ENCODE data around the gene OR10J1. TPM values are rescaled to one million over a fixed set of nuclear protein-coding genes. Genes with fewer than 3 reads are reported as not detected.

The OR10J1 gene
- total RNA-seq, 2 donors from 2014 or later: not detected

- ATAC-seq: no peak
- H3K9me3 ChIP-seq: no peaks in the 10 kb centered on the region
- H3K27me3 ChIP-seq: no peaks in the 10 kb centered on the region
- no peaks in the 10 kb centered on the region for H3K36me3 ChIP-seq (replicated peaks in 1 of 2; ENCODE audit: insufficient read depth in 1 of 2, low read depth in 2 of 2)
- no peaks in the 10 kb centered on the region for H3K4me1 ChIP-seq
- intact Hi-C loops (cut with DNase I): no loop called here
- TF ChIP-seq CTCF (IDR thresholded peaks at IDR 0.05) (no peak), POLR2A (IDR thresholded peaks at IDR 0.05) (no peak)
- DNase-seq: no peak
- no peak overlapping the region for H3K27ac ChIP-seq
- H3K4me3 ChIP-seq: no peak overlapping the region
- 79 to 84% methylated on average over 4 of the region's 4 CpGs for WGBS, 2 donors
These were observed 10.3 kb upstream of the OR10J1 start for GRCh38 chr1:159429074-159429861.

GRCh38 chr1:159430985-159431384, 8.5 kb upstream of the OR10J1 start:
- no peak for TF ChIP-seq POLR2A (IDR thresholded peaks at IDR 0.05)
- H3K27ac ChIP-seq: no peak overlapping the region
- ATAC-seq (no peak), DNase-seq (peak in 1 of 4 donors; percentile 30)
- WGBS, 2 donors: 68 to 80% methylated on average over 6 of the region's 6 CpGs
- H3K4me3 ChIP-seq: no peak overlapping the region
- H3K9me3 ChIP-seq: no peaks in the 10 kb centered on the region
- intact Hi-C loops (cut with DNase I): no loop called here
- H3K4me1 ChIP-seq: no peaks in the 10 kb centered on the region
- no peaks in the 10 kb centered on the region for H3K36me3 ChIP-seq (replicated peaks in 1 of 2; ENCODE audit: insufficient read depth in 1 of 2, low read depth in 2 of 2)
- no peaks in the 10 kb centered on the region for H3K27me3 ChIP-seq

GRCh38 chr1:159431904-159432303, 7.6 kb upstream of the OR10J1 start, which contains the start of gene OR10J4:
Gene OR10J4, plus strand, starts transcription at chr1:159432204.
- DNase-seq: no peak
- H3K9me3 ChIP-seq: no peaks in the 10 kb centered on the region
- intact Hi-C loops (cut with DNase I): no loop called here

GRCh38 chr1:159436469-159436868, 3.1 kb upstream of the OR10J1 start:
- DNase-seq (no peak), ATAC-seq (no peak)
- Histone ChIP-seq H3K27me3 (no peaks in the 10 kb centered on the region), H3K4me3 (no peak overlapping the region), H3K4me1 (no peaks in the 10 kb centered on the region), H3K27ac (no peak overlapping the region), H3K36me3 (replicated peaks in 1 of 2; ENCODE audit: insufficient read depth in 1 of 2, low read depth in 2 of 2) (no peaks in the 10 kb centered on the region), H3K9me3 (no peaks in the 10 kb centered on the region)
- intact Hi-C loops (cut with DNase I): no loop called here
- TF ChIP-seq POLR2A (IDR thresholded peaks at IDR 0.05) (no peak), CTCF (IDR thresholded peaks at IDR 0.05) (no peak)
- 34 to 49% methylated on average over 4 of the region's 4 CpGs for WGBS, 2 donors

More at GRCh38 chr1:159431904-159432303, 7.6 kb upstream of the OR10J1 start, which contains the start of gene OR10J4:
- Histone ChIP-seq H3K36me3 (replicated peaks in 1 of 2; ENCODE audit: insufficient read depth in 1 of 2, low read depth in 2 of 2) (no peaks in the 10 kb centered on the region), H3K4me3 (no peak within 1 kb of the TSS), H3K4me1 (no peaks in the 10 kb centered on the region), H3K27me3 (no peaks in the 10 kb centered on the region), H3K27ac (no peak within 1 kb of the TSS)
- TF ChIP-seq CTCF (IDR thresholded peaks at IDR 0.05): no peak
- TF ChIP-seq POLR2A (IDR thresholded peaks at IDR 0.05): no peak
- ATAC-seq: no peak
- 56 to 82% methylated on average over 1 of the region's 1 CpG for WGBS, 2 donors

GRCh38 chr1:159441360-159441759, 1.8 kb downstream of the OR10J1 start:
- TF ChIP-seq POLR2A (IDR thresholded peaks at IDR 0.05): no peak
- TF ChIP-seq CTCF (IDR thresholded peaks at IDR 0.05): no peak

More at GRCh38 chr1:159441360-159441759, 1.8 kb downstream of the OR10J1 start:
- intact Hi-C loops (cut with DNase I): no loop called here
- no peaks in the 10 kb centered on the region for H3K36me3 ChIP-seq (replicated peaks in 1 of 2; ENCODE audit: insufficient read depth in 1 of 2, low read depth in 2 of 2)
- no peak for DNase-seq
- H3K9me3 ChIP-seq: no peaks in the 10 kb centered on the region
- no peaks in the 10 kb centered on the region for H3K27me3 ChIP-seq
- H3K4me1 ChIP-seq: peaks cover 4% of the 10 kb centered on the region
- H3K4me3 ChIP-seq: no peak overlapping the region
- no peak overlapping the region for H3K27ac ChIP-seq
- ATAC-seq: no peak
